CD14-positive monocyte (primary cell): Measurements from ENCODE around the gene PTPN13. TPM values are rescaled to one million over a fixed set of nuclear protein-coding genes. Genes with fewer than 3 reads are reported as not detected.

Experiments
- DNase-seq, 3 donors: peaks; one replicate each; pipeline ENCODE4 v3.0.0-alpha.2; 2011 to 2022
- H2AFZ ChIP-seq: 2 replicates; pipeline ENCODE4 v1.6.0; 2012; ENCODE audit warnings: mild to moderate bottlenecking, low read depth, low read length, inconsistent platforms; ENCODE audit not compliant: insufficient read depth, poor library complexity, severe bottlenecking
- H3K27ac ChIP-seq, 2 donors: 1 replicate in 1 of 2; 2 replicates in 1 of 2; pipeline ENCODE4 v1.5.1; 2012 to 2013; ENCODE audit warnings: low read length in 2 of 2, control low read depth in 1 of 2, inconsistent platforms in 1 of 2, low read depth in 1 of 2, mild to moderate bottlenecking in 1 of 2
- H3K27me3 ChIP-seq, 2 donors: one replicate each; pipeline versions ENCODE4 v1.6.0 to v1.6.1; 2011 to 2013; ENCODE audit warnings: low read length in 2 of 2; ENCODE audit not compliant: control insufficient read depth in 2 of 2, insufficient read depth in 2 of 2
- H3K36me3 ChIP-seq, 2 donors: replicated peaks in 1 of 2; 1 replicate in 1 of 2; 2 replicates in 1 of 2; pipeline versions ENCODE4 v1.5.1 to v1.6.1; 2012 to 2013; ENCODE audit warnings: low read length in 2 of 2, control low read depth in 1 of 2, inconsistent platforms in 1 of 2, mild to moderate bottlenecking in 1 of 2; ENCODE audit not compliant: insufficient read depth in 2 of 2, control insufficient read depth in 1 of 2
- H3K4me1 ChIP-seq, 2 donors: 1 replicate in 1 of 2; 2 replicates in 1 of 2; pipeline versions ENCODE4 v1.5.1 to v1.6.1; 2012 to 2013; ENCODE audit warnings: low read length in 2 of 2, control low read depth in 1 of 2, inconsistent platforms in 1 of 2, mild to moderate bottlenecking in 1 of 2, moderate library complexity in 1 of 2; ENCODE audit not compliant: insufficient read depth in 2 of 2, control insufficient read depth in 1 of 2
- H3K4me2 ChIP-seq: replicated peaks from 2 replicates; pipeline ENCODE3; 2012; ENCODE audit warnings: low read length, moderate library complexity, mild to moderate bottlenecking; ENCODE audit not compliant: poor library complexity, severe bottlenecking; ENCODE audit errors: extremely low read depth
- H3K4me3 ChIP-seq, 3 experiments: fragments of 200-600 bp in 1 of 3; sonication (generic) in 1 of 3; replicated peaks in 1 of 3; 1 replicate in 2 of 3; 2 replicates in 1 of 3; pipeline ENCODE4 v1.5.1; 2011 to 2013; ENCODE audit warnings: low read length in 3 of 3, mild to moderate bottlenecking in 3 of 3, control low read depth in 2 of 3, low read depth in 2 of 3, inconsistent platforms in 1 of 3, moderate library complexity in 1 of 3
- H3K79me2 ChIP-seq: 2 replicates; pipeline ENCODE4 v1.6.0; 2012; ENCODE audit warnings: mild to moderate bottlenecking, control low read depth, inconsistent platforms, low read length, moderate library complexity; ENCODE audit not compliant: insufficient read depth
- H3K9ac ChIP-seq: 2 replicates; pipeline ENCODE4 v1.6.0; 2017; ENCODE audit warnings: low read length, mild to moderate bottlenecking; ENCODE audit not compliant: insufficient read depth, poor library complexity, severe bottlenecking
- H3K9me3 ChIP-seq, 2 donors: replicated peaks in 1 of 2; 1 replicate in 1 of 2; 2 replicates in 1 of 2; pipeline versions ENCODE4 v1.5.1 to v1.6.1; 2012 to 2013; ENCODE audit warnings: low read length in 2 of 2, control low read depth in 1 of 2; ENCODE audit not compliant: control insufficient read depth in 1 of 2, insufficient read depth in 1 of 2
- H4K20me1 ChIP-seq: 2 replicates; pipeline ENCODE4 v1.6.0; 2012; ENCODE audit warnings: mild to moderate bottlenecking, low read length, control low read depth, moderate library complexity; ENCODE audit not compliant: insufficient read depth
- H3K27ac Mint-ChIP-seq, 7 donors: one replicate each; pipeline ENCODE4 v1.8.0; 2020; ENCODE audit warnings: mild to moderate bottlenecking in 7 of 7, mixed read lengths in 7 of 7, moderate library complexity in 6 of 7, inconsistent platforms in 2 of 7
- H3K27me3 Mint-ChIP-seq, 3 donors: one replicate each; pipeline ENCODE4 v1.8.0; 2021 to 2022; ENCODE audit warnings: low read depth in 3 of 3, mild to moderate bottlenecking in 3 of 3, mixed read lengths in 3 of 3, moderate library complexity in 3 of 3, inconsistent platforms in 1 of 3
- H3K36me3 Mint-ChIP-seq, 2 donors: one replicate each; pipeline ENCODE4 v1.8.0; 2020; ENCODE audit warnings: mixed read lengths in 2 of 2, inconsistent platforms in 1 of 2, mild to moderate bottlenecking in 1 of 2
- H3K4me1 Mint-ChIP-seq: one replicate; pipeline ENCODE4 v1.8.0; 2020; ENCODE audit warnings: mild to moderate bottlenecking, mixed read lengths
- H3K4me3 Mint-ChIP-seq, 2 donors: one replicate each; pipeline ENCODE4 v1.8.0; 2020; ENCODE audit warnings: mild to moderate bottlenecking in 2 of 2, mixed read lengths in 2 of 2, moderate library complexity in 1 of 2
- H3K9me3 Mint-ChIP-seq, 7 donors: one replicate each; pipeline ENCODE4 v1.8.0; 2020 to 2022; ENCODE audit warnings: mixed read lengths in 7 of 7, mild to moderate bottlenecking in 6 of 7, moderate library complexity in 6 of 7, inconsistent platforms in 2 of 7
- WGBS: methylation state at CpG from one replicate; pipeline ENCODE4 v1.1.5; 2013; ENCODE audit warnings: missing lambda C conversion rate; ENCODE audit not compliant: insufficient coverage; 5-methylcytosine and 5-hydroxymethylcytosine counted together
- intact Hi-C, 2 donors: fragments of 100-400 bp; cut with micrococcal nuclease; formaldehyde crosslinking; loops; one replicate each; pipeline versions ENCODE4 v1.15.0 to v1.15.1; 2023
- polyA plus RNA-seq, 3 donors: library from polyadenylated mRNA; depleted of rRNA in 1 of 3; unstranded in 2 of 3; stranded (reverse) in 1 of 3; fragments of 300-500 nt in 2 of 3; fragments of >200 nt in 1 of 3; fragmentation: Illumina TruSeq in 2 of 3; gene quantifications; 1 replicate in 2 of 3; 2 replicates in 1 of 3; pipeline ENCODE4 v1.2.3, GENCODE V29; 2012 to 2021
- TF ChIP-seq, protein P1 (sequence below): fragments of 200-600 bp; IDR thresholded peaks from one replicate; pipeline ENCODE4 v1.8.0; 2022; ENCODE audit warnings: antibody characterized with exemption, mild to moderate bottlenecking

The PTPN13 gene
- polyA plus RNA-seq, 3 donors, result 0.04 to 1.0 (median 0.35) TPM

- no peaks in the 10 kb centered on the region for H3K9me3 Mint-ChIP-seq
- Histone ChIP-seq H3K4me2 (no peak overlapping the region), H3K27me3 (no peaks in the 10 kb centered on the region), H3K9ac (no peak overlapping the region), H3K36me3 (no peaks in the 10 kb centered on the region), H3K4me3 (no peak overlapping the region), H3K79me2 (no peaks in the 10 kb centered on the region), H4K20me1 (no peaks in the 10 kb centered on the region), H2AFZ (no peak overlapping the region), H3K9me3 (no peaks in the 10 kb centered on the region), H3K4me1 (no peaks in the 10 kb centered on the region), H3K27ac (no peak overlapping the region)
- no peak for DNase-seq
- WGBS, result no CpG with 5 or more reads among the region's 3 CpGs
- no peak overlapping the region for H3K27ac Mint-ChIP-seq
- no peaks in the 10 kb centered on the region for H3K27me3 Mint-ChIP-seq
- no peaks in the 10 kb centered on the region for H3K4me1 Mint-ChIP-seq
- no peaks in the 10 kb centered on the region for H3K36me3 Mint-ChIP-seq
- H3K4me3 Mint-ChIP-seq, result no peak overlapping the region
- intact Hi-C loops, result no loop called here
- TF ChIP-seq, protein P1, sequence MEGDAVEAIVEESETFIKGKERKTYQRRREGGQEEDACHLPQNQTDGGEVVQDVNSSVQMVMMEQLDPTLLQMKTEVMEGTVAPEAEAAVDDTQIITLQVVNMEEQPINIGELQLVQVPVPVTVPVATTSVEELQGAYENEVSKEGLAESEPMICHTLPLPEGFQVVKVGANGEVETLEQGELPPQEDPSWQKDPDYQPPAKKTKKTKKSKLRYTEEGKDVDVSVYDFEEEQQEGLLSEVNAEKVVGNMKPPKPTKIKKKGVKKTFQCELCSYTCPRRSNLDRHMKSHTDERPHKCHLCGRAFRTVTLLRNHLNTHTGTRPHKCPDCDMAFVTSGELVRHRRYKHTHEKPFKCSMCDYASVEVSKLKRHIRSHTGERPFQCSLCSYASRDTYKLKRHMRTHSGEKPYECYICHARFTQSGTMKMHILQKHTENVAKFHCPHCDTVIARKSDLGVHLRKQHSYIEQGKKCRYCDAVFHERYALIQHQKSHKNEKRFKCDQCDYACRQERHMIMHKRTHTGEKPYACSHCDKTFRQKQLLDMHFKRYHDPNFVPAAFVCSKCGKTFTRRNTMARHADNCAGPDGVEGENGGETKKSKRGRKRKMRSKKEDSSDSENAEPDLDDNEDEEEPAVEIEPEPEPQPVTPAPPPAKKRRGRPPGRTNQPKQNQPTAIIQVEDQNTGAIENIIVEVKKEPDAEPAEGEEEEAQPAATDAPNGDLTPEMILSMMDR, result no peak
Observed at GRCh38 chr4:86757468-86757867, 163.4 kb downstream of the PTPN13 start.

DNA sequence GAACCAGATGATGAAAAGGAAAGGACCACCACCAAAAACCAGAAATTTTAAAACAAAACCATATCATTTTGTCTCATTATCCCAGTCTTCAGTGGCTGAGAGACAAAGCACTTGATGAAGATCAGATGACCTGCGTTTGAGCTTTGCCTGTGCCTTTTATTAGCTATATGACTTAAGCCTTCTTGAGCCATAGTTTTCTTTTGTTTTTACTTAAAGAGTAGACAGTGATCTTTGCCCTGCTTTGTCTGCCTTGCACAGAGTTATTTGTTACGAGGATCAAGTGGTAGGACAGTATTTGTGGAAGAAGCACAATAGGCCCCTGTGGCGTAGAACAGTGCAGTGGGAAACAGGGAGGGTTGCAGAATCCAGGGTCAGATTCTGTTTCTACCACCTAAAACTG is 165.2 kb downstream of the PTPN13 start:
- Mint-ChIP-seq H3K4me1 (no peaks in the 10 kb centered on the region), H3K9me3 (peaks cover 0 to 1% (median 0%) of the 10 kb centered on the region in 7 donors), H3K4me3 (no peak overlapping the region), H3K27me3 (no peaks in the 10 kb centered on the region), H3K36me3 (no peaks in the 10 kb centered on the region), H3K27ac (no peak overlapping the region)
- WGBS, result 100% methylated on average over 1 of the region's 3 CpGs
- DNase-seq, result no peak
- Histone ChIP-seq H3K9ac (no peak overlapping the region), H2AFZ (no peak overlapping the region), H3K79me2 (no peaks in the 10 kb centered on the region), H3K4me1 (no peaks in the 10 kb centered on the region), H3K27ac (no peak overlapping the region), H3K4me2 (no peak overlapping the region), H3K9me3 (no peaks in the 10 kb centered on the region), H3K36me3 (no peaks in the 10 kb centered on the region), H3K27me3 (no peaks in the 10 kb centered on the region), H3K4me3 (no peak overlapping the region), H4K20me1 (no peaks in the 10 kb centered on the region)
- TF ChIP-seq, protein P1, result no peak
- intact Hi-C loops, result no loop called here
